ENCODE measurements around the gene CCZ1.
"Not testable (repeated sequence)": the region's sequence is repeated elsewhere in the genome, so short reads cannot be mapped to it uniquely, and the experiment has no call there.

CCZ1 gene

GRCh38 chr7:5869691-5870090, 28.8 kb upstream of the CCZ1 start:
- H3K4me3 ChIP-seq (ENCODE audit: control insufficient read depth, low read depth, low read length) = no peak overlapping the region
- no peak for DNase-seq (ENCODE audit: low read depth)

GRCh38 chr7:5870311-5870710, 28.2 kb upstream of the CCZ1 start:
- no peak for TF ChIP-seq CTCF (IDR thresholded peaks at IDR 0.05; ENCODE audit: control insufficient read depth, insufficient read depth, low read depth, low read length, missing control alignments)
- DNase-seq (ENCODE audit: low read depth) = no peak
- H3K4me3 ChIP-seq (ENCODE audit: control insufficient read depth, low read depth, low read length) = no peak overlapping the region

More at GRCh38 chr7:5869691-5870090, 28.8 kb upstream of the CCZ1 start:
- no peak for TF ChIP-seq CTCF (IDR thresholded peaks at IDR 0.05; ENCODE audit: control insufficient read depth, insufficient read depth, low read depth, low read length, missing control alignments)

GRCh38 chr7:5872326-5872725, 26.2 kb upstream of the CCZ1 start:
- H3K4me3 ChIP-seq (ENCODE audit: control insufficient read depth, low read depth, low read length) = no peak overlapping the region
- DNase-seq (ENCODE audit: low read depth) = no peak
- TF ChIP-seq CTCF (IDR thresholded peaks at IDR 0.05; ENCODE audit: control insufficient read depth, insufficient read depth, low read depth, low read length, missing control alignments) = no peak

GRCh38 chr7:5879591-5879990, 18.9 kb upstream of the CCZ1 start:
- not testable (repeated sequence) for H3K4me3 ChIP-seq (ENCODE audit: control insufficient read depth, low read depth, low read length); DNase-seq (ENCODE audit: low read depth)

- H3K4me3 ChIP-seq (ENCODE audit: control insufficient read depth, low read depth, low read length); DNase-seq (ENCODE audit: low read depth): not testable (repeated sequence)
These were observed 18.4 kb upstream of the CCZ1 start for GRCh38 chr7:5880106-5880505.

- H3K4me3 ChIP-seq (ENCODE audit: control insufficient read depth, low read depth, low read length); DNase-seq (ENCODE audit: low read depth): not testable (repeated sequence)
These were observed 14.1 kb upstream of the CCZ1 start for GRCh38 chr7:5884431-5884830.

- DNase-seq (ENCODE audit: low read depth); H3K4me3 ChIP-seq (ENCODE audit: control insufficient read depth, low read depth, low read length): not testable (repeated sequence)
These were observed 10.5 kb upstream of the CCZ1 start for GRCh38 chr7:5888021-5888420.

- DNase-seq (ENCODE audit: low read depth); H3K4me3 ChIP-seq (ENCODE audit: control insufficient read depth, low read depth, low read length): not testable (repeated sequence)
These were observed 8.3 kb upstream of the CCZ1 start for GRCh38 chr7:5890244-5890643.

- H3K4me3 ChIP-seq (ENCODE audit: control insufficient read depth, low read depth, low read length) = no peak overlapping the region
- TF ChIP-seq CTCF (IDR thresholded peaks at IDR 0.05; ENCODE audit: control insufficient read depth, insufficient read depth, low read depth, low read length, missing control alignments) = no peak
These were observed 6.0 kb upstream of the CCZ1 start for GRCh38 chr7:5892498-5892897.

GRCh38 chr7:5897369-5897919, 1.1 kb upstream of the CCZ1 start:
- not testable (repeated sequence) for H3K4me3 ChIP-seq (ENCODE audit: control insufficient read depth, low read depth, low read length); DNase-seq (ENCODE audit: low read depth)

More at GRCh38 chr7:5892498-5892897, 6.0 kb upstream of the CCZ1 start:
- no peak for DNase-seq (ENCODE audit: low read depth)

- not testable (repeated sequence) for H3K4me3 ChIP-seq (ENCODE audit: control insufficient read depth, low read depth, low read length); DNase-seq (ENCODE audit: low read depth)
These were observed 4.5 kb downstream of the CCZ1 start for GRCh38 chr7:5903002-5903401.

GRCh38 chr7:5904726-5905125, 6.2 kb downstream of the CCZ1 start:
- H3K4me3 ChIP-seq (ENCODE audit: control insufficient read depth, low read depth, low read length); DNase-seq (ENCODE audit: low read depth): not testable (repeated sequence)

GRCh38 chr7:5908835-5909234, 10.3 kb downstream of the CCZ1 start:
- H3K4me3 ChIP-seq (ENCODE audit: control insufficient read depth, low read depth, low read length); DNase-seq (ENCODE audit: low read depth): not testable (repeated sequence)

GRCh38 chr7:5916529-5916928, 18.0 kb downstream of the CCZ1 start:
- H3K4me3 ChIP-seq (ENCODE audit: control insufficient read depth, low read depth, low read length); DNase-seq (ENCODE audit: low read depth): not testable (repeated sequence)

All from AG09309 (cell line).